OCI-LY3 (cell line): ENCODE measurements around the gene SLC37A1.

Experiments used
- EZH2phosphoT487 ChIP-seq: fragments of 200-600 bp; shearing (Covaris generic); IDR thresholded peaks from 2 replicates; pipeline ENCODE4 v1.6.1; 2018; ENCODE audit warnings: antibody characterized with exemption, mixed run types, low read depth
- TF ChIP-seq, protein P1 (sequence below): fragments of 200-600, 300-600 bp; sonication (generic); IDR thresholded peaks from 2 replicates; pipeline ENCODE4 v1.5.1; 2014; ENCODE audit warnings: antibody characterized with exemption, low read length, low read depth

DNA sequence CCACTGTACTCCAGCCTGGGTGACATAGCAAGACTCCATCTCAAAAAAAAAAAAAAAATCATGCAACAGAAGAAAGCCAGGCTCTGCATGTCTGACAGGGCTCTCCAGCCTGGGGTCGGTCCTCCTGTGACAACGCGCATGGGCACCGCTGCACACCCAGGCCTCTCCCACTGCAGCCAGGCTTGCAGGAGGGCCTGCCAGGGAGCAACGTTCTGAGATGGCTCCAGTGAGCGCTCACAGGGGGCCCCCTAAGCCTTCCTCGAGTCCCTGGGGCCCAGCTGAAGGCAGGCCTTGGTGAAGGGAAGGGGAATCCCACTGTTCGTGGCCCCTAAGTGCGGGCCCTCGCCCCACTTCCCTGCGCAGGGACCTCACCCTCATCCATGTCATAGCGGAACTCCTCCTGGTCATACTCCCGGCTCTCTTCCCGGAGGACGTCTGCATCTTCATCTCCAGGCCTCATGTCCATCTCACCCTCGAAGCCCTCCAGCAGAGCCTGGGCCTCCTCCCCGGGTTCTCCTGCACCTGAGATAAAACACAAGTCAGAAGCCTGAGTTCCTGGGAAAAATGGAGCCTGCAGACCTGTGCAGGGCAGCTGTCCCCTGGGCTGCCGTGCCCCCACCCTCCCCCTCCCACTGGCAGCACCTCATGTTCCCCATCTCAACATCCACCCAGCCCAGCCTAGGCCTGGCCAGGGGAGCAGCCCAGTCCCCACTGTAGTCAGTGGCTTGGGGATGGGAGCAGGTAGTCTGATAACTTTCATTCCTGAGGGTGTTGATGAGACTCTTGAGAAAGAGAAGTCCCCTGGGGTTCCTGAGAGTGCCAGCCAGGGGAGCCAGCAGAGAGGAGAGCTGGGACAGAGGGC lies 37.9 kb upstream of the SLC37A1 start:
- TF ChIP-seq, protein P1, sequence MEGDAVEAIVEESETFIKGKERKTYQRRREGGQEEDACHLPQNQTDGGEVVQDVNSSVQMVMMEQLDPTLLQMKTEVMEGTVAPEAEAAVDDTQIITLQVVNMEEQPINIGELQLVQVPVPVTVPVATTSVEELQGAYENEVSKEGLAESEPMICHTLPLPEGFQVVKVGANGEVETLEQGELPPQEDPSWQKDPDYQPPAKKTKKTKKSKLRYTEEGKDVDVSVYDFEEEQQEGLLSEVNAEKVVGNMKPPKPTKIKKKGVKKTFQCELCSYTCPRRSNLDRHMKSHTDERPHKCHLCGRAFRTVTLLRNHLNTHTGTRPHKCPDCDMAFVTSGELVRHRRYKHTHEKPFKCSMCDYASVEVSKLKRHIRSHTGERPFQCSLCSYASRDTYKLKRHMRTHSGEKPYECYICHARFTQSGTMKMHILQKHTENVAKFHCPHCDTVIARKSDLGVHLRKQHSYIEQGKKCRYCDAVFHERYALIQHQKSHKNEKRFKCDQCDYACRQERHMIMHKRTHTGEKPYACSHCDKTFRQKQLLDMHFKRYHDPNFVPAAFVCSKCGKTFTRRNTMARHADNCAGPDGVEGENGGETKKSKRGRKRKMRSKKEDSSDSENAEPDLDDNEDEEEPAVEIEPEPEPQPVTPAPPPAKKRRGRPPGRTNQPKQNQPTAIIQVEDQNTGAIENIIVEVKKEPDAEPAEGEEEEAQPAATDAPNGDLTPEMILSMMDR: no peak
- TF ChIP-seq EZH2phosphoT487: no peak
